BLaER1 treated with 17β-estradiol and CSF1 and Interleukin-3, amounts not matched to agents 10 nM and 100 nM (cell line): ENCODE measurements around the gene IL1R2.

Source experiments
- H3K27ac ChIP-seq, 11 experiments: shearing (Covaris generic); formaldehyde crosslinking; 2 replicates each; pipeline ENCODE4 v1.8.1; 2022
- H3K27me3 ChIP-seq, 11 experiments: shearing (Covaris generic); formaldehyde crosslinking; 2 replicates each; pipeline ENCODE4 v1.8.1; 2022
- H3K36me3 ChIP-seq, 11 experiments: shearing (Covaris generic); formaldehyde crosslinking; 2 replicates each; pipeline ENCODE4 v1.8.1; 2022
- H3K4me1 ChIP-seq, 10 experiments: shearing (Covaris generic); formaldehyde crosslinking; 2 replicates each; pipeline ENCODE4 v1.8.1; 2022
- H3K4me2 ChIP-seq, 11 experiments: shearing (Covaris generic); formaldehyde crosslinking; 2 replicates each; pipeline ENCODE4 v1.8.1; 2022
- H3K4me3 ChIP-seq, 10 experiments: shearing (Covaris generic); formaldehyde crosslinking; 2 replicates each; pipeline ENCODE4 v1.8.1; 2022
- H3K9ac ChIP-seq, 11 experiments: shearing (Covaris generic); formaldehyde crosslinking; 2 replicates each; pipeline ENCODE4 v1.8.1; 2022
- H3K9me3 ChIP-seq, 11 experiments: shearing (Covaris generic); formaldehyde crosslinking; replicated peaks in 1 of 11; 2 replicates each; pipeline ENCODE4 v1.8.1; 2022
- H4K20me1 ChIP-seq, 11 experiments: shearing (Covaris generic); formaldehyde crosslinking; 2 replicates each; pipeline ENCODE4 v1.8.1; 2022
- Cebpa-rat ChIP-seq, 11 experiments: shearing (Covaris generic); IDR thresholded peaks; 2 replicates each; pipeline ENCODE4 v1.8.1; 2022

IL1R2 gene

DNA sequence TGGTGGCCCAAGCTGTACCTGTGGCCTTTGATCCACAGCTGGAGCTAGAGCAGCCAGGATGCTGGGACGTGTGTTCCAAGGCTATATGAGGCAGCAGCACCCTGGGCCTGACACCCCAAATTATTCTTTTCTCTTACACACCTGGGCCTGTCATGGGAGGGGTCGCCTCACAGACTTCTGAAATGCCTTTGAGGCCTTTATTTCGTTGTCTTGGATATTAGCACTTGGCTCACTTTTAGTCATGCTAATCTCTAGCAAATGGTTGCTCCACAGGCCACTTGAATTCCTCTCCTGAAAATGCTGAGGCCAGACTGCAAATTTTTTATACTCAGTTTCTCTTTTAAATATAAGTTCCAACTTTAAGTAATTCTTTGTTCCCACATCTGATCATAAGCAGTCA, 22.0 kb upstream of the IL1R2 start:
- Histone ChIP-seq H4K20me1 (no peaks in the 10 kb centered on the region), H3K4me2 (no peak overlapping the region; a peak in 2 of 22 replicates), H3K9ac (no peak overlapping the region), H3K4me1 (peaks cover 0 to 79% (median 17%) of the 10 kb centered on the region in 10 experiments; a peak in 10 of 20 replicates), H3K4me3 (no peak overlapping the region), H3K36me3 (no peaks in the 10 kb centered on the region), H3K27me3 (no peaks in the 10 kb centered on the region), H3K27ac (no peak overlapping the region), H3K9me3 (peaks cover 8 to 37% (median 26%) of the 10 kb centered on the region in 11 experiments; a peak in 17 of 22 replicates)
- TF ChIP-seq Cebpa-rat (IDR thresholded peaks at IDR 0.05): no peak

GRCh38 chr2:101970901-101971300, 20.9 kb upstream of the IL1R2 start:
- Histone ChIP-seq H3K27ac (no peak overlapping the region; a peak in 1 of 22 replicates), H3K27me3 (no peaks in the 10 kb centered on the region), H3K9me3 (peaks cover 8 to 37% (median 26%) of the 10 kb centered on the region in 11 experiments; a peak in 17 of 22 replicates), H4K20me1 (no peaks in the 10 kb centered on the region), H3K4me1 (peaks cover 0 to 83% (median 17%) of the 10 kb centered on the region in 10 experiments; a peak in 10 of 20 replicates), H3K36me3 (no peaks in the 10 kb centered on the region), H3K4me2 (peak overlapping the region in 2 of 11 experiments; percentile 9 to 14; a peak in 2 of 22 replicates), H3K4me3 (no peak overlapping the region), H3K9ac (no peak overlapping the region)
- TF ChIP-seq Cebpa-rat (IDR thresholded peaks at IDR 0.05): no peak

DNA sequence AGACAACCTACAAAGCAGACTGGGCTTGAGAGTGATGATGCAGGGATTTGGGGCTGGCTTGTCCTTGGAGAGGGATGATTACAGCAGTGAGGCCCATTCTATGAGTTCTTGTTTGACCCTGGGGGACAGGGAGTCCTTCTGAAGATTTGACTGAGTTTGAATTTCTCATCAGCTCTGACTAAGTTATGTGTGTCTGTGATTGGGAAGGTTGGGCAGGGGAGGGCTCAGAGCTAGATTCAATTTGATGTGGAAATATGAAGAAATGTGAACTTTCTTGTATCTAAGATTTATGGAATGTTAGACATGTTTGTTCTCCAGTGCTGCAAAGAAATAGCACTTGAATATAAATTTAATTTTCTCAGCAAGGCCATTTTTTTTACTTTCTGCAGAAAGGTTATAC, 19.9 kb upstream of the IL1R2 start:
- Histone ChIP-seq H3K27me3 (no peaks in the 10 kb centered on the region), H4K20me1 (no peaks in the 10 kb centered on the region), H3K9ac (no peak overlapping the region), H3K4me3 (no peak overlapping the region), H3K9me3 (peaks cover 8 to 37% (median 26%) of the 10 kb centered on the region in 11 experiments; a peak in 17 of 22 replicates), H3K4me2 (peak overlapping the region in 3 of 11 experiments; percentile 66 to 72 (median 67); a peak in 6 of 22 replicates), H3K4me1 (peaks cover 3 to 89% (median 19%) of the 10 kb centered on the region in 10 experiments; a peak in 17 of 20 replicates), H3K27ac (peak overlapping the region in 4 of 11 experiments; percentile 40 to 85 (median 82); a peak in 7 of 22 replicates), H3K36me3 (no peaks in the 10 kb centered on the region)
- no peak for TF ChIP-seq Cebpa-rat (IDR thresholded peaks at IDR 0.05)

- H3K27ac ChIP-seq: peak overlapping the region in 8 of 11 experiments; percentile 0 to 85 (median 60); a peak in 12 of 22 replicates
- peak in 3 of 11 experiments; percentile 24 to 50 (median 27); a peak in 3 of 22 replicates for TF ChIP-seq Cebpa-rat (IDR thresholded peaks at IDR 0.05)
- no peaks in the 10 kb centered on the region for H3K36me3 ChIP-seq
- H3K27me3 ChIP-seq: no peaks in the 10 kb centered on the region
- no peak overlapping the region for H3K4me3 ChIP-seq
- peak overlapping the region in 7 of 11 experiments; percentile 18 to 81 (median 66); a peak in 12 of 22 replicates for H3K4me2 ChIP-seq
- H3K9me3 ChIP-seq: peaks cover 8 to 37% (median 26%) of the 10 kb centered on the region in 11 experiments; a peak in 17 of 22 replicates
- peak overlapping the region in 3 of 11 experiments; percentile 51 to 64 (median 61); a peak in 5 of 22 replicates for H3K9ac ChIP-seq
- H3K4me1 ChIP-seq: peaks cover 8 to 85% (median 21%) of the 10 kb centered on the region in 10 experiments; a peak in 17 of 20 replicates
- no peaks in the 10 kb centered on the region for H4K20me1 ChIP-seq
Measured at GRCh38 chr2:101972621-101973434, 18.9 kb upstream of the IL1R2 start.

- peak overlapping the region in 4 of 11 experiments; percentile 13 to 81 (median 70); a peak in 7 of 22 replicates for H3K4me2 ChIP-seq
Measured at GRCh38 chr2:101974663-101975062, 17.1 kb upstream of the IL1R2 start.

DNA sequence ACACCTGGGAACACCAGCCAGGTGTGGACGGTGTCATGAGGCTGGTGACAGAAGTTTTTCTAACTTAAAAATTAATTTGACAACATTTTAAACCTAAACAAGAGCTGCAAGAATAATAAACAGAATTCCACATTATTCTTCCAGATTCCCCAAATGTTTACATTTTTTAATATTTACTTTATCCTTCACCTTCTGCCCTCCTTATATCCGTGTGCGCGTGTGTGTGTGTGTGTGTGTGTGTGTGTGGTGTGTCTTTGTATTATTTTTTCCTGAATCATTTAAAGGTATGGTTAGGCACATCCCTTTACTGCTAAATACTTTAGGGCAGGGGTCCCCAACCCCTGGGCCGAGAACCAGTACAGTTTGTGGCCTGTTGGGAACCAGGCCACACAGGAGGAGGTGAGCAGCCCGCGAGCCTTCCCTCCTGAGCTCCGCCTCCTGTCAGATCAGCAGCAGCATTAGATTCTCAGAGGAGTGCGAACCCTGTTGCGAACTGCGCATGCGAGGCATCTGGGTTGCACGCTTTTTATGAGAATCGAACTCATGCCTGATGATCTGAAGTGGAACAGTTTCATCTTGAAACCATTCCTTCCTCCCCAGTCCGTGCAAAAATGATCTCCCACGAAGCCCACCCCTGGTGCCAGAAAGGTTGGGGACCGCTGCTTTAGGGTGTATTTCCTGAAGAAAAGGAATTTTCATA, 16.4 kb upstream of the IL1R2 start:
- Histone ChIP-seq H3K4me3 (no peak overlapping the region), H3K4me1 (peaks cover 8 to 72% (median 21%) of the 10 kb centered on the region in 10 experiments; a peak in 17 of 20 replicates), H3K9ac (no peak overlapping the region), H3K36me3 (no peaks in the 10 kb centered on the region), H3K4me2 (peak overlapping the region in 3 of 11 experiments; percentile 67 to 81 (median 72); a peak in 5 of 22 replicates), H3K27me3 (no peaks in the 10 kb centered on the region), H3K27ac (peak overlapping the region in 1 of 11 experiments; percentile 84; a peak in 1 of 22 replicates), H3K9me3 (peaks cover 8 to 23% (median 17%) of the 10 kb centered on the region in 11 experiments; a peak in 17 of 22 replicates), H4K20me1 (no peaks in the 10 kb centered on the region)
- TF ChIP-seq Cebpa-rat (IDR thresholded peaks at IDR 0.05): no peak

More at GRCh38 chr2:101974663-101975062, 17.1 kb upstream of the IL1R2 start:
- no peak overlapping the region for H3K9ac ChIP-seq
- no peaks in the 10 kb centered on the region for H3K36me3 ChIP-seq
- no peaks in the 10 kb centered on the region for H4K20me1 ChIP-seq
- H3K27me3 ChIP-seq: no peaks in the 10 kb centered on the region
- H3K27ac ChIP-seq: peak overlapping the region in 4 of 11 experiments; percentile 27 to 85 (median 82); a peak in 4 of 22 replicates
- H3K4me3 ChIP-seq: no peak overlapping the region
- TF ChIP-seq Cebpa-rat (IDR thresholded peaks at IDR 0.05): no peak
- peaks cover 8 to 72% (median 21%) of the 10 kb centered on the region in 10 experiments; a peak in 17 of 20 replicates for H3K4me1 ChIP-seq
- H3K9me3 ChIP-seq: peaks cover 8 to 30% (median 23%) of the 10 kb centered on the region in 11 experiments; a peak in 17 of 22 replicates

DNA sequence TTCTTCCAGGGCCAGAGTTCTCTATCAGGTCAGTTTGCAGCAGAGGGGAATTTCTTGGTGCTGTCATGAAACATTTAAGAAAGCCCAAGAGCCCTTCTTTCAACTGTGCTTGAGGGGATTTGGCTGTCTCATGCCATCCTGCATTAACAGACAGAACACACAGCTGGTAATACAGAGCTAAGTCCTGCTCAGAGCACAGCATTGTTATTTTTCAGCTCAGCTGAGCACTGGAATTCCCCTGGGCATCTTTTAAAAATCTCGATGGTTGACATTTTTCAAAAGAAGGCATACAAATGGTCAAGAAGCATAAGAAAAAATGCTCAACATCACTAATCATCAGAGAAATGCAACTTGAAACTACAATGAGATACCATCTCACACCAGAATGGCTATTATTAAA, 14.9 kb upstream of the IL1R2 start:
- Histone ChIP-seq H3K4me1 (peaks cover 8 to 58% (median 21%) of the 10 kb centered on the region in 10 experiments; a peak in 17 of 20 replicates), H3K27ac (no peak overlapping the region), H4K20me1 (no peaks in the 10 kb centered on the region), H3K36me3 (no peaks in the 10 kb centered on the region), H3K9me3 (peaks cover 0 to 8% (median 5%) of the 10 kb centered on the region in 11 experiments; a peak in 12 of 22 replicates), H3K4me2 (peak overlapping the region in 7 of 11 experiments; percentile 2 to 30 (median 25); a peak in 10 of 22 replicates), H3K4me3 (no peak overlapping the region), H3K9ac (no peak overlapping the region), H3K27me3 (no peaks in the 10 kb centered on the region)
- no peak for TF ChIP-seq Cebpa-rat (IDR thresholded peaks at IDR 0.05)

- H3K4me3 ChIP-seq: no peak overlapping the region
- no peaks in the 10 kb centered on the region for H3K27me3 ChIP-seq
- H3K9me3 ChIP-seq: no peaks in the 10 kb centered on the region
- H4K20me1 ChIP-seq: no peaks in the 10 kb centered on the region
- no peaks in the 10 kb centered on the region for H3K36me3 ChIP-seq
- no peak for TF ChIP-seq Cebpa-rat (IDR thresholded peaks at IDR 0.05)
- H3K9ac ChIP-seq: no peak overlapping the region
- no peak overlapping the region for H3K4me2 ChIP-seq
- peaks cover 3 to 32% (median 26%) of the 10 kb centered on the region in 10 experiments; a peak in 15 of 20 replicates for H3K4me1 ChIP-seq
- no peak overlapping the region for H3K27ac ChIP-seq
Measured at GRCh38 chr2:101980368-101980767, 11.4 kb upstream of the IL1R2 start.
